NOMO-1 treated with DMSO at 0.1 percent for 48 hours (cell line): ENCODE measurements around the gene FJX1.

Experiments used
- DNase-seq: peaks from one replicate; lab custom pipeline; 2025; ENCODE audit not compliant: unreplicated experiment; lab: John Stamatoyannopoulos, UW

The FJX1 gene, protein sequence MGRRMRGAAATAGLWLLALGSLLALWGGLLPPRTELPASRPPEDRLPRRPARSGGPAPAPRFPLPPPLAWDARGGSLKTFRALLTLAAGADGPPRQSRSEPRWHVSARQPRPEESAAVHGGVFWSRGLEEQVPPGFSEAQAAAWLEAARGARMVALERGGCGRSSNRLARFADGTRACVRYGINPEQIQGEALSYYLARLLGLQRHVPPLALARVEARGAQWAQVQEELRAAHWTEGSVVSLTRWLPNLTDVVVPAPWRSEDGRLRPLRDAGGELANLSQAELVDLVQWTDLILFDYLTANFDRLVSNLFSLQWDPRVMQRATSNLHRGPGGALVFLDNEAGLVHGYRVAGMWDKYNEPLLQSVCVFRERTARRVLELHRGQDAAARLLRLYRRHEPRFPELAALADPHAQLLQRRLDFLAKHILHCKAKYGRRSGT

DNA sequence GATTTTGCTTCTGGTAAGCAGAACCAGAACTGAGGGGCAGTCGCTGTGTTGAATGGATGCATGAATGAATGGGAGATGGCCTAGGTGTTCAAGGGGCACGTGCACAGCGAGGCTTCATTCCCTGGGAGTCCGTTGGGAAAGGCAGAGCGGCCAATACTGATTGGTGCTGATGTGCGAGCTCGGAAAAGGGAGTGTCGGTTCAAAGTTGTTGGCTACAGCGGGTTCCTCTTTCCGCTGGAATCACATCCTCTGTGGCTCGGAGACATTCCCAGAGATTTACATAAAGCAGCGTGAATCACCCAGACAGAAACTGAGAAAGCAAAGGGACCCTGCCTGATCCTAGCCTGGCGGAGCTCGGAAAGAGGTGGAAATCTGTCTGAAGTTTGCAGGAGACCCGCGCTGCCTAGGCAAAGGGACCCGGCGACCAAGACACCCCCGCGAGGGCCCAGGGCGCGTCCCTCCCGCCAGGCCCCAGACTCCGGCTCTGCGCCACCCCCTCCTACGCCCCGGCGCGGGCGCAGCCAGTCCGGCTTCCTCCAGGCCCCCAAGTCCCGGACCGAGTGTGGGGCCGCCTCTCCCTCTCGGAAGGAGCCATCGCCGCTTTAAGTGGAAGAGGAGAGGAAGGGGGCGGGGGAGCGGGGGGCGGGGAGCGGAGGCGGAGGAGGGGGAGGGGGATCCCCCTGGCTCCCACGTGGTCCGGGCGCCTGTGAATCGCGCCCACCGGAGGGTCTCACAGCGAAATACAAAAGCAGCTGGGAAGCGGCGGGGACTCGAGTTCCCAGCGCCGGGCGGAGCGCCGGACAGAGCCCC lies at the start of gene FJX1:
Gene FJX1, plus strand, starts transcription at position 774 of the 810 bp plus-strand sequence. CDS start 177 bp downstream, outside the sequence.
- peak; percentile 5 for DNase-seq

DNA sequence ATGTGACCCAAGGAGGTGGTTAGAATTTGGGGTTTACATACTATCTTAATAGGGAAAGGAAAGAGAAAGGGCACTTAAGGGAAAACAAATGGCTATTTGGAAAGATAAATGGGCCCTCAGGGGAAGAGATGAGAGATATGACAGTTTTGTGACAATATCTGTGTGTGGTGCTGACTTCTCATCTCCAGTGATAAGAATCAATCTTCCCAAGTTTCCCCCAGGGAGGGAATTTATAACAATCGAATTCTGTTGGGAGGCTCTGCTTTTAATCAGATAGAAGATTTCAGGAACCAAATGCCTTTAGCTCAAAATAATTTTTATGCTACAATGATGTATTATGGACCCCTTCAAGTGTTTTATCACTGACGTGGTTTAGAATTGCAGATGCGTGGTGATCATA lies 46.6 kb upstream of the FJX1 start:
- DNase-seq: no peak

DNA sequence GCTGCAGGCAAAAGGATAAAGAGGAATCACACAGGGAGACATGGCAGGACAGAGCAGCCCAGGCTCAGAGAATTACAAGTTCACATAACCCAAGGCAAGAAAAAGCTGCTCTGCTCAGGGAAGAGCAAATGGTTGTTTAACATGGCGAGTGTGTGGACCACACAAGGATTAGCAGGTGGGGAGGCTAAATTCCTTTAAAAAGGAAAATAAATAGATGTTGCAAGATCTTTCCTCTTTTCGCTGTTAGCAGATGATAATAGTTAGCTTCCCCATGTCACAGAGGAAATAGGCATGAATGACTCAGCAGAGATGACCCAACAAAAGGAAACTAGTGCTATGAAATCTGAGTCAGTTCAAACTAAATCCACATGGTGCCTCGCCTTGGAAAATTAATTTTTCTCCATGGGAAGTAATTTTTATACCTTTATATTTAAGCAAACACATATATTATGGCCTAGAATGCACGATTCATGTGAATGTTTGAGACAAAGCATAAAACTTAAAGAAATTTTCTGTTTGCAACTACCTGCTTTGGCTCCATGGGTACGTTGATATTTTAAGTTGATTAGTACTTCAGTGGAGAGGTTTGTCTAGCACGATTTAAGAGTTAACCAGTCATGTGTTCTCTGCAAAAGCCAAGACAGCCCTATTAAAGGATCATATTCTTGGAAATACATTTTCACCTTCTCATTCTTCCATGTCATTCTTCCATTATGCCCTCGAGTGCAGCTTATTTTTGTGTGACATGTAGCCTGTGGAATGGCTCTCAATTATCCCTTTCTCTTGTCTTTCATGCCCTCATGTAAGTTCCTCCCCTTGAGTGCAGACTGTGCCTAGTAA lies 38.5 kb upstream of the FJX1 start:
- DNase-seq: peak; percentile 79

DNA sequence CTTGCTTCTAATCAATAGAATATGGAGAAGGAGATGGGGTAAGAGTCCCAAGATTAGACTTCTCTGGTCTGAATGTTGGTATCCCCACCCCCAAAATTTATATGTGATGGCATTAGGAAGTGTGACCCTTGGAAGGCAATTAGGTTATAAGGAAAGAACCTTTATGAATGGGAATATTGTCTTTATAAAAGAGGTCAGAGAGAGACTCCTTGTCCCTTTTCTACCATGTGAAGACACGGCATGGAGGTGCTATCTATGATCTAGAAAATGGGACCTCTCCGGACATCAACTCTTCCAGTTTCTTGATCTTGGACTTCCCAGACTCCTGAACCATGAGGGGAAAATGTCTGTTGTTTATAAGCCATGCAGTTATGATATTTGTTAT lies 37.9 kb upstream of the FJX1 start:
- DNase-seq: no peak

DNA sequence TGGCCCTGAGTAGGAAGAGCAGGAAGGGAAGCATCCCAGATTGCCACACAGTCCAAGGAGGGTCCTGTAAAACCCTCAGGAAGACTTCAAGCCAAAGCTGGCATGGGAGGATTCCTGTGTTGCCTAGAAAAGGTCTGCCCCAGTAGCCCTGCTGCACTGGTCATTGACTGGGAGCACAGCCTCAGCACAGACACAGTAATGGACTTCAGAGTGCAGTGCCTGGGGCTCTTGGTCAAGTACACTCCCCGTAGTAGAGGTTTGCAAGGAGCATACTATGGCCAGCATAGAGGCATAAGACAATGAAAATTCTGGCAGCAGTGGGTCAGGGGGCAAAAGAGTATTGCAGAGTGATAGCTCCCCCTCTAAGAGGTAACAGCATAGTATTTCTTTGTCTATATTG lies 36.2 kb upstream of the FJX1 start:
- no peak for DNase-seq

DNA sequence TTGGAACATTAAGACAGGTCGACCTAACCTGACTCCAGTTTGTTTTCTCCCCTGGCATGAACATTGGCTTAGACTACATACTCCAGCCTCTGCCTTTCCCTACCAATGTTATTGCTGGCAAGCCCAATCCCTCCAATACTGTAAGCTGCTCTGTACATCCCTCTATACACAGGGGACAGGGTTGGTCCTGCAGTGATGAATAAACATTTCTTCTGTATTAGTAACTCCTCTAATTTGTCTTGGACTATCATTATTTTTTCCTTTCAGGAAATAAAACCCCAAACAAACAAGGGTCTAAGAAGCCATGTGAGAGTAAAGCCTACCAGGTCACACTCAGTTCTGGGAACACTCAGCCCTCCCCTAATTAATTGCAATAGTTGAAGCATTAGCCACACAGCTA lies 35.1 kb upstream of the FJX1 start:
- DNase-seq: no peak

DNA sequence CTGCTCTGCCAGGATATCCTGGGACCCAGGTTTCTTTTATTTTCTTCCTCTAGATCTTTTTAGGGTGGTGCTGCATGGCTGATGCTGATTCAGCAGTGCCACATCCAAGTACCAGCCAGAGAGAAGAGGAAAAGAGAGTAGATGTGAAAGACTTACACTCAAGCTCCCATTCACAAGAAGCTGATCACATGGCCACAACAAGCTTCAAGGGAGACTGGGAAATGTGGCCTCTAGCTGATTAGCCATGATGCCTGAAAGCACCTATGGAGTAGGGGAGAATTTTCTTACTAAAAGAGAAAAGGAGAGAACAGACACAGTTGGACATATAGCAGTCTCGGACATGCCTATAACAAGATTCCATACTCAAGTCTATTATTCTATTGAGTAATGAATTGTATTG lies 34.4 kb upstream of the FJX1 start:
- DNase-seq: no peak

DNA sequence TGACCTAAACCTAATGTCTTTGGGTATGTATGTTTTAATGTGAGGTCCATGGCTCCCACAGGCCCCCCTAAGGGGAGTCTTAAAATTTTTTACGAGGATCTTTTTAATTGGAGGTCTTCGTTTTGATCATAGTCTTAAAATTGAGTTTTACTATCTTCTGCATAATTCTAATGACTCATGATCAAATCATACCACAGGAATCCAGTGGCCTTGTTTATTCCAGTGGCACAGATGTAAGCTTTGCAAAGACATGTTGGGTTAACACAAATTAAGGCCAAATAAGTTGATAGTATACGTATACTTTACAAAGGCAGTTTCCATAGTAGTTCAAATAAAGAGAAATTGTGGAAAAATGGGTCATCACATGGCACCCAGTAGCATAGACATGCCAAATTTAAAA lies 33.9 kb upstream of the FJX1 start:
- no peak for DNase-seq

DNA sequence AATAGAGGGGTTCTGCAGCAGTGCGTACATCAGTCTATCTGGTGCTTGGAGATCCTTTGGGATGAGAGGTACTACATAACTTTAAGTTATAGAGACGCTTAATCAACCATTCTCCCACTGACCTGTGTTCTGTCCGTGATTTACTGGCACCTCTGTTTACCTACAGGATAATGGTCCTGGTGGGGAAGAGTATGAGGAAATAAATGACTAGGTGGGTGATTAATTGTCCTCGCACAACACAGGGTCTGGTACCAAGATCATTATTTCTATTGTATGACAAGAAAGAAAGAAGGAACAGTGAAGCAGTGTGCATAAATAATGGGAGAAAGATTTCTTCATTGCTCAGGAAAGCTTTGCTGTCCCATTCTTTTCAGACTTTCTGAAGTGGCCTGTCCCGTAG lies 32.8 kb upstream of the FJX1 start:
- DNase-seq: no peak

DNA sequence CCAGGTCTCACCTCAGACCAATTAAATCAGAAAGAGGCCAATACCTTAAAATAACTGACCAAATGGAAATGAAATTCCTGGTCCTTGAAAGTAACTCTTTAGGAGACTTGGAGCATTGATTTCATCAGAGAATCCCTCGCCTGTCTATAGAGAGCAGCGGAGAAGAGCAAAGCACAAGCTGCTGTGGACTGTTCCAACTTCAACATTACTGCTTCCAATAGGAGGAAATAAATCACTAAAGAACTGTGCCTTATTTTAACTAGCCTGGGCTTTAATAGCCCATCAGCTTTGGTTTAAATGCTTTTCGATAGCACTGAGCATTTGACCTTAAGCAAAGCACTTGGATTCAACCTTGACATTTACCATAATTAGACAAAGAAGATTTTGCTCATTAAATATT lies 32.0 kb upstream of the FJX1 start:
- no peak for DNase-seq

DNA sequence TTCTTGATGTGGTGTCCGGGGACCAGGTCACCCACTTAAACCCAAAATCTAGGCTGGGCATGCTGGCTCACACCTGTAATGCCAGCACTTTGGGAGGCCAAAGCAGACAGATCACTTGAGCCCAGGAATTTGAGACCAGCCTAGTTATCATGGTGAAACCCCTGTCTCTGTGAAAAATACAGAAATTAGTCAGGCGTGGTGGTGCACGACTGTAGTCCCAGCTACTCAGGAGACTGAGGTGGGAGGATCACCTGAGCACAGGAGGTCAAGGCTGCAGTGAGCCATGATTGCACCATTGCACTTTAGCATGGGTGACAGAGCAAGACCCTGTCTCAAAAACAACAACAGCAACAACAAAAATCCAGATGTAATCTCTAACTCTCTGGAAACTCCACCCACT lies 30.3 kb upstream of the FJX1 start:
- DNase-seq: no peak

DNA sequence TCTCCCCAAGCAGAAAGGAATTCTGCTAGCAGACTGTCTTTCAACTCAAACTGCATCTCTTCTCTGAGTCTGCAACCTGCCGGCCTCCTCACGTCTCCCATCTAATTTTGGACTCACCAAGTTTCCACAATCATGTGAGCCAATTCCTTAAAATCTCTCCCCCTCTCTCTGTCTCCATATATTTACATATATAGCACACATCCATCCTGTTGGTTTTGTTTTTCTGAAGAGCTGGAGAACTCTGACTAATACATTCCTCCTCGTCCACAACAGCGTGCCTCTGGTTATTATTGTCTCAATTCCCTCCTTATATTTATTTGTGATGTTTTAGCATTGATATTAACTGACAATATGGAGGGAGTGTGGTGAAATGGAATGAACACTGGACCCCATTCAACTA lies 29.6 kb upstream of the FJX1 start:
- no peak for DNase-seq

DNA sequence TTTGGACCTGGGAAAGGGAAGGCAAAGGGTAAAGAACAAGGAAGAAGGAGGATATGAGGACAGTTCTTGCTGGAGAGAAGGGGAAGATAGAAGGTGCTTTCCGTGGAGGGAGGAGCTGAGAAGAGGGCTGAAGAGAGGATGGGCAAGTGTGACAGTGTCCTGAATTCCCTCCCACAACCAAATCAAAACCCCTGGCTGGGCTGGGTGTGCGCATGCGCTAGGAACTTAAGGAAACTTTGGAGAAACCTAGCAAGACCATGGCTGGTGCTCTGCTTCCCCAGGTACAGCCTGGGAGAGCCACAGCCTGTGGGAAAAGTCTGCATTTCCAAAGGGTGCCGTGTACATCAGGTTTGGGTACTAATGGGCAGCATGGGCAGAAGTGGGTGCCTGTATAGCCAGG lies 29.0 kb upstream of the FJX1 start:
- DNase-seq: no peak

DNA sequence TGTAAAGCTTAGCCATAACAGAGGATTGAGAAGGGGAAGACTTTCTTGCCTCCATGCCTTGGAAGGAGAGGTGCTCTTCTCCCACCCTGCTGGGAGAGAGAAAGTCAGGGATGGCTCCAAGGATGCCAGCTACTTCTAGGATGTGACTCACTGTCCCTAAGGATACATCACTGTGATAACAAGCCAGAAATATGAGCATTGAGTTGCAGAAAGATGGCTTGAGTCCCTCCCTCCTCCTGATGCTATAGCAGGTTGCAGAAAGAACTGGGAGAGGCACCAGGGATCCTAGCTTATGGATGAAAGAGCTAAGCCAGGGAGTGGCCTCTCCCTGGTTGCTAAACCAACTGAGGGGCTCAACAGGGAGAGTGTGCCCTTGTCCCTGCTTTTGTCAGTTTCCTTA lies 27.8 kb upstream of the FJX1 start:
- no peak for DNase-seq

DNA sequence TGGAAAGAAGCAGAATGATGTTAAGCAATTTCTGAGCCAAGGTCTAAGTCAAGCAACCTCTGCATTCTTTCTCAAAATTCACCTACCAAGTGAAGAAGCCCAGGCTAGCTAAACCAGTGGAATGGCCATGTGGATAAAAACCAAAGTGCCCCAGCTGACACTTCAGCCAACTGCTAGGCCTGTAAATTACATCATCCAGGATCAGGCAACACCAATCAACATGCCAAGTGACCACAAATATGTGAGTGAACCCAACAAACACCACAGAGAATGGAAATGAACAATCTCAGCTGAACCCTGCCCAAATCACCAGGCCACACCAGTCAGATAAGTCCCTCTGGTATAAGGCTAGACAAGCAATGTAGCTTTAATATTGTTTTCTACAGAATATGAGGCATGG lies 25.1 kb upstream of the FJX1 start:
- DNase-seq: no peak

DNA sequence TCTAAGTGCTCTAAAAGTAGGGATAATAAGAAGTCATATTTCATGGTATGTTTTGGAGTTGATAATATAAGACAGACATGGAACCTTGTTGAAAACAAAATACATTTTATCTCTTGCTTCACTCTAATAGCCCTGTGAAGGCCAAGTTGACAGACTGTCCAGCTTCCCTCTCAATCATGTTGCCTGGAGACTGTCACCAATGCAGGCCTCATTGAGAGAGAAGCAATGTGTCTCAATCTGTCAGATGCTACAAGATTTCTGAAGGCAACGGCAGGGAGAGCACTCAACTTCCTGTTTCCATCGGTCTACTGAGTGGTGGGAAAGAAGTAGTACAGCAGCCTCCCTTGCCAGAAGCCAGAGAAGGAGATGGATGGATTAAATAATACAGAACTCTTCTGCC lies 23.6 kb upstream of the FJX1 start:
- DNase-seq: peak; percentile 46

DNA sequence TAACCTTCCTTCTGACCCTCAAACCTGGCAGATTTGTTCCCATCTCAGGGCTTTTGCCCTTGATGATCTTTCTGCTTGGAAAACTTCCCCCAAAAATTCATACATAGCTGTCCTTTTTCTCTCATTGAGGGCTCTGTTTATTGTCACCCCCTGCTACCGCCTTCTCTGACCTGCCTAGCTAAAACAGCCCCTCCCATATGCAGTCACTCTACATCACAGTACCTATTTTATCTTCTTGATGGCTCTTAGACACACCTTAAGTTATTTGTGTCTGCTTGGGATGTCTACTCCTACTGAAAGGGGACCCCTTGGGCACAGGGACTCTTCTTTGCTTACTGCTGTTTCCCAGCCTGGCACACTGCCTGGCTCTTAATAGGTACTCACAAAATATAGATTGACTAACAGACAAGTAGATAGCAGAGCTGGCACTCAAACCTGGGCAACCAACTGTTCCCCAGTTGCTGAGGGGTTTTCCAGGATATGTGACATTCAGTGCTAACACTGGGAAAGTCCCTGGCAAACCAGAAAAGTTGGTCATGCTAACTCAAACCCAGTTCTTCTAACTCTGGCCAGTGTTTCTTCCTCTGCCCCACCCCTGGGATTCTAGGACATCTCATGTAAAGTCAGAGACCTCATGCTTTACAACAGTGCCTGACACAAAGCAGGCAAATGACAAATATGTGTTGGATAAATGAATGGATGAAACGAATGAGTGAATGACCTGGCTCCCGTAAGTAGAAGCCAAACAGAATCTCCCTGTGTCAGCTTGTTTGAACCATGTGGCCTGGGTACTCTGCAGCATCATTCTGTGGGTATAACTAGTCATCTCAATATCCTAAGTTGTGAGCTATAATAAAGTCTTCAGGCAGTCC lies 19.8 kb upstream of the FJX1 start:
- DNase-seq: no peak

DNA sequence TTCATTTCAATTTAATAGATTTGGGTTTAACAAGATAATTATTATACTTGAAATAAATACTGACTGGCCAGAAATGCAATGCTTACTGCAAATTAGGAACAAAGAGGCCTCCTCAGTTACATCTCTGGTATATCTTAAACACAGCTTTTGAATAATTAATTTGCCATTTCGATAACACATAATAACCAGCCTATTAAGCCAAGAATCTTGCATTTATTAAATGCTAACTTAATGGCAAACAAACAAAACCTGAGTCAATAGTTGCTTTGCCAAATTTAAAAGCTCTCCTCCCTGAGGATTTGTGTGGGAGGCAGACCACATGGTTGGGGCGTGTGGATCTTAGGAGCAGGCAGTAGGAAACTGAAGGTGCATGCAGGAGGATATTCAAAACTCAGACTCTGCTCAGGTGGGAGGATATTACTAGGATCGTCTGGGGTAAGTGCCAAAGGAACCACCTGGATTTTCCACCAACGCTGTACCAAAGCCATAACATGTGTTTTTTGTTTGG lies 17.9 kb upstream of the FJX1 start:
- no peak for DNase-seq

DNA sequence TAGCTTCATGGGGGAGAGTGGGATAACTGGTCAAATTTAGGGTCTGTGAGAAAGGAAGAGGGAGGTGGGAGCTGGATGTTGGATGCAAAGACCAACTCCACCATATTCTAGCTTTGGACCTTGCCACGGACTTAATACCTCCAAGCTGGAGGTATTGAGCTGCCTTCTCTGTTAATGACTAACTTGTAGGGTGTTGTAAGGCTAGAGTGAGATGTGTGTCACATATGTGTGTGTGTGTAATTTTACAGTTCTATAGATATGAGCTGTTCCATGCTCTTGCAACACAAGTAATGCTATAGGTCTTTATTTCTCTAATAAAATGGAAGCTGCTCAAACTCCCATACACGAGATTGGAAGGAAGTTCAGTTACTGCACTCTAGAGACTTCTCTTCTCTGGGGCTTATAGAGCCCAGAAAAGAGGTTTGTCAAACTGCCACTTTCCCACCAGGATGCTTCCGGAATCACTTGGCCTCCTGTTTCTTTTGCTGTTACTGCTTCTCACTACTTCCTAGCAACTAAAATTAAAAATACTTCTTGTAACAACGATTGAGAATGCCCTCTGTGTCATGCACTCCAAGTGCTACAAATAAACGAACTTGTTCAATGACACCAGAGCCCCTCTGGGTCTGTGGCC lies 16.0 kb upstream of the FJX1 start:
- DNase-seq: no peak

DNA sequence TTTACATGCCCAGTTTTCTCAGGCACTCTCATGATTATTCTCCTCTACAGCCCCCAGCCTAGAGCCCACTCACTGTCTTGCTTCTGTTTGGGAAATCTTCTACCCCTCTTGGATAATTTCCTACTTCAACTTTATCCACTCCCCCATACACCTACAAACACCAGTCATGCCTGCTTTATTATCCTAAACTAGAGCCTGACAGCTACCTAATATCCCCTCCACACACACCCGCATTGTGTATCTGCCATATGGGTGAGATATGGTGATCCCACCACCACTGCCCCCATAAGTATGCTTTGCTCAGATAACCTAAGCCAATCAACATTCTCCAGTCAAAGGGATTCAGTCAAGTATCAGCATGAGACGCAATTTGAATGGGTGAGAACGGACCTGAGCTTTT lies 15.3 kb upstream of the FJX1 start:
- DNase-seq: no peak
